Endothelial cell of umbilical vein (primary cell): ENCODE results near the gene NRXN3.

Experiments
- CTCF ChIP-seq, 2 donors: IDR thresholded peaks; 1 replicate in 1 of 2; 2 replicates in 1 of 2; pipeline ENCODE4 v1.5.1; 2011; ENCODE audit warnings: low read length in 2 of 2, mild to moderate bottlenecking in 2 of 2, moderate library complexity in 2 of 2, control low read depth in 1 of 2, inconsistent platforms in 1 of 2, low read depth in 1 of 2; ENCODE audit not compliant: insufficient read depth in 1 of 2; ENCODE audit errors: extremely low read depth in 1 of 2
- POLR2A ChIP-seq: IDR thresholded peaks from 2 replicates; pipeline ENCODE4 v1.6.1; 2012; ENCODE audit warnings: low read depth, mild to moderate bottlenecking, control low read depth, low read length

GRCh38 chr14:78950649-78951048, 780.5 kb downstream of the NRXN3 start:
- no peak for TF ChIP-seq POLR2A
- no peak for TF ChIP-seq CTCF (IDR thresholded peaks at IDR 0.05; ENCODE audit: extremely low read depth in 1 of 2, insufficient read depth in 1 of 2, low read depth in 1 of 2, low read length in 2 of 2)
